PC-3 (cell line): ENCODE data around the gene KDM4C. TPM values are rescaled to one million over a fixed set of nuclear protein-coding genes. Genes with fewer than 3 reads are reported as not detected.
"Not testable (repeated sequence)": the region's sequence is repeated elsewhere in the genome, so short reads cannot be mapped to it uniquely, and the experiment has no call there.

Experiments
- ATAC-seq: fragments of 200-7000 bp; cut with Tn5 transposase; 2 replicates; pipeline ENCODE4 v1.9.1; 2020; ENCODE audit warnings: mild to moderate bottlenecking, moderate library complexity
- BruUV-seq: library from RNA; stranded (reverse); fragments of 400-500 nt; replicated peaks from 2 replicates; lab custom pipeline; 2021; lab: Mats Ljungman, UMichigan
- CTCF ChIA-PET: fragments of 300-600 bp; sonication (Branson Sonifier 250); formaldehyde crosslinking; loops from one replicate; lab custom pipeline; 2022; ENCODE audit warnings: antibody characterized with exemption; lab: Charles Lee
- POLR2A ChIA-PET: fragments of 300-600 bp; sonication (Branson Sonifier 250); formaldehyde crosslinking; loops from one replicate; lab custom pipeline; 2022; ENCODE audit warnings: antibody characterized with exemption; ENCODE audit not compliant: unreplicated experiment; lab: Charles Lee
- DNase-seq: peaks from one replicate; pipeline ENCODE4 v3.0.0-alpha.2; 2015
- H2AFZ ChIP-seq: fragments of 300-600 bp; sonication (generic); 2 replicates; pipeline ENCODE4 v1.6.0; 2016; ENCODE audit warnings: antibody characterized with exemption, low read length
- H3F3A ChIP-seq: fragments of 300-600 bp; sonication (generic); one replicate; pipeline ENCODE4 v1.6.0; 2017; ENCODE audit warnings: antibody characterized with exemption, low read length, control low read depth, mild to moderate bottlenecking; ENCODE audit not compliant: unreplicated experiment
- H3K27ac ChIP-seq: fragments of 300-600 bp; sonication (generic); 2 replicates; pipeline ENCODE4 v1.5.1; 2016; ENCODE audit warnings: mild to moderate bottlenecking, low read length
- H3K27me3 ChIP-seq: fragments of 300-600 bp; sonication (generic); 2 replicates; pipeline ENCODE4 v1.6.1; 2016; ENCODE audit warnings: low read length, mixed read lengths
- H3K36me3 ChIP-seq: fragments of 300-600 bp; sonication (generic); 2 replicates; pipeline ENCODE4 v1.6.1; 2016; ENCODE audit warnings: low read depth, mixed run types, low read length, mixed read lengths
- H3K4me1 ChIP-seq: fragments of 300-600 bp; sonication (generic); 2 replicates; pipeline ENCODE4 v1.5.1; 2016; ENCODE audit warnings: low read length; ENCODE audit not compliant: insufficient read depth
- H3K4me2 ChIP-seq: fragments of 300-600 bp; sonication (generic); 2 replicates; pipeline ENCODE4 v1.6.0; 2016; ENCODE audit warnings: low read length
- H3K4me3 ChIP-seq: fragments of 300-600 bp; sonication (generic); 2 replicates; pipeline ENCODE4 v1.5.1; 2016; ENCODE audit warnings: mild to moderate bottlenecking, low read length, mixed read lengths
- H3K79me2 ChIP-seq: fragments of 300-600 bp; sonication (generic); 2 replicates; pipeline ENCODE4 v1.6.1; 2017; ENCODE audit warnings: low read length, mixed read lengths
- H3K9ac ChIP-seq: fragments of 300-600 bp; sonication (generic); 2 replicates; pipeline ENCODE4 v1.6.0; 2016; ENCODE audit warnings: mild to moderate bottlenecking, low read length
- H3K9me2 ChIP-seq: fragments of 300-600 bp; sonication (generic); replicated peaks from 2 replicates; pipeline ENCODE4 v1.6.1; 2016; ENCODE audit warnings: mixed run types, low read length, mixed read lengths
- H3K9me3 ChIP-seq: fragments of 300-600 bp; sonication (generic); 2 replicates; pipeline ENCODE4 v1.6.1; 2016; ENCODE audit warnings: low read length, mixed read lengths
- H4K20me1 ChIP-seq: fragments of 300-600 bp; sonication (generic); 2 replicates; pipeline ENCODE4 v1.6.1; 2016; ENCODE audit warnings: low read length, mixed read lengths
- CTCF ChIP-seq: fragments of 300-600 bp; sonication (generic); conservative IDR thresholded peaks from 2 replicates; pipeline ENCODE4 v1.5.1; 2017; ENCODE audit warnings: antibody characterized with exemption, low read depth, mild to moderate bottlenecking, low read length
- EZH2 ChIP-seq: fragments of 300-600 bp; sonication (generic); IDR thresholded peaks from one replicate; pipeline ENCODE4 v1.6.1; 2017; ENCODE audit warnings: antibody characterized with exemption, mild to moderate bottlenecking, low read length; ENCODE audit not compliant: unreplicated experiment
- EZH2phosphoT487 ChIP-seq: fragments of 300-600 bp; sonication (generic); IDR thresholded peaks from 2 replicates; pipeline ENCODE4 v1.6.1; 2018; ENCODE audit warnings: mild to moderate bottlenecking, antibody characterized with exemption, low read length, borderline replicate concordance
- intact Hi-C: fragments of 100-400 bp; cut with micrococcal nuclease; formaldehyde crosslinking; loops from 2 replicates; pipeline ENCODE4 v1.9.0; 2023
- total RNA-seq: library from RNA; depleted of rRNA; stranded (reverse); fragments of >200 nt; gene quantifications from 2 replicates; pipeline ENCODE4 v1.2.3, GENCODE V29; 2014

Gene KDM4C
- total RNA-seq, 1 experiment from 2014 or later, result 27.0 TPM

GRCh38 chr9:7178729-7179128 lies 421.0 kb downstream of the KDM4C start:
- H2AFZ ChIP-seq, result no peak overlapping the region
- no peaks in the 10 kb centered on the region for H3K9me3 ChIP-seq
- no TSS peak for BruUV-seq
- POLR2A ChIA-PET, result no interaction called here
- no peak overlapping the region for H3K9ac ChIP-seq
- no peak for TF ChIP-seq EZH2
- no peaks in the 10 kb centered on the region for H3K27me3 ChIP-seq
- intact Hi-C loops, result no loop called here
- CTCF ChIA-PET, result no interaction called here
- H3K4me3 ChIP-seq, result no peak overlapping the region
- no peaks in the 10 kb centered on the region for H3F3A ChIP-seq
- no peaks in the 10 kb centered on the region for H3K79me2 ChIP-seq
- no peak overlapping the region for H3K27ac ChIP-seq
- H3K4me2 ChIP-seq, result no peak overlapping the region
- ATAC-seq (no peak), DNase-seq (no peak)
- H3K4me1 ChIP-seq, result no peaks in the 10 kb centered on the region
- H3K9me2 ChIP-seq, result no peaks in the 10 kb centered on the region
- H3K36me3 ChIP-seq, result no peaks in the 10 kb centered on the region
- H4K20me1 ChIP-seq, result no peaks in the 10 kb centered on the region

- Histone ChIP-seq H3K9me2 (no peaks in the 10 kb centered on the region), H2AFZ (no peak overlapping the region), H4K20me1 (no peaks in the 10 kb centered on the region), H3K36me3 (no peaks in the 10 kb centered on the region), H3K79me2 (no peaks in the 10 kb centered on the region), H3K4me3 (no peak overlapping the region), H3K27ac (no peak overlapping the region), H3K9ac (no peak overlapping the region), H3K27me3 (no peaks in the 10 kb centered on the region), H3K9me3 (no peaks in the 10 kb centered on the region), H3K4me2 (no peak overlapping the region), H3K4me1 (no peaks in the 10 kb centered on the region; the same call in 1 of the 2 replicates), H3F3A (no peaks in the 10 kb centered on the region)
- TF ChIP-seq EZH2, result no peak
- TF ChIP-seq EZH2phosphoT487, result no peak
- no peak for TF ChIP-seq CTCF
- ChIA-PET POLR2A (no interaction called here), CTCF (no interaction called here)
- BruUV-seq, result no TSS peak
- intact Hi-C loops, result no loop called here
- DNase-seq, result no peak
- no peak for ATAC-seq
Observed at GRCh38 chr9:7180247-7180646, 422.5 kb downstream of the KDM4C start.

GRCh38 chr9:7183139-7183538 lies 425.4 kb downstream of the KDM4C start:
- H3K4me3 ChIP-seq, H3K79me2 ChIP-seq, H3K36me3 ChIP-seq, H4K20me1 ChIP-seq, H3F3A ChIP-seq, DNase-seq, H3K9ac ChIP-seq, H3K4me2 ChIP-seq, POLR2A ChIA-PET, H3K9me2 ChIP-seq, CTCF ChIA-PET, H2AFZ ChIP-seq, H3K27me3 ChIP-seq, H3K9me3 ChIP-seq, H3K27ac ChIP-seq, ATAC-seq, BruUV-seq, intact Hi-C loops, H3K4me1 ChIP-seq: not testable (repeated sequence)

GRCh38 chr9:7185612-7186011 lies 427.8 kb downstream of the KDM4C start:
- Histone ChIP-seq H2AFZ (no peak overlapping the region), H3K27me3 (no peaks in the 10 kb centered on the region), H3K9me3 (no peaks in the 10 kb centered on the region), H3K36me3 (no peaks in the 10 kb centered on the region), H3K79me2 (no peaks in the 10 kb centered on the region), H3K9me2 (no peaks in the 10 kb centered on the region), H3K4me1 (peaks cover 4% of the 10 kb centered on the region; the same call in 1 of the 2 replicates), H3K4me3 (no peak overlapping the region), H3K9ac (no peak overlapping the region), H3K4me2 (no peak overlapping the region), H4K20me1 (no peaks in the 10 kb centered on the region), H3F3A (no peaks in the 10 kb centered on the region), H3K27ac (no peak overlapping the region)
- CTCF ChIA-PET, result interaction anchor here (1.2 kb wide), 1 partner anchor 133 kb away, joined by 6 read pairs; no protein-coding TSS in a partner anchor
- ATAC-seq, result peak; percentile 87
- no peak for TF ChIP-seq CTCF
- BruUV-seq, result no TSS peak
- peak; percentile 75 for DNase-seq
- intact Hi-C loops, result loop anchor here (5.0 kb wide), 1 partner anchor 133 kb away; no protein-coding TSS in a partner anchor
- POLR2A ChIA-PET, result interaction anchor here (0.5 kb wide), 1 partner anchor 58 kb away, joined by 3 read pairs; no protein-coding TSS in a partner anchor
